22Rv1 (cell line): ENCODE measurements around the gene PPM1B.
A peak's percentile ranks its signal among the peaks of the same experiment; 100 is the strongest.

Experiments
- H3K27ac ChIP-seq: fragments of 450-650 bp; 2 replicates; pipeline ENCODE4 v1.5.1; 2017
- CTCF ChIP-seq: fragments of 450-650 bp; IDR thresholded peaks from 2 replicates; pipeline ENCODE4 v1.5.1; 2017; ENCODE audit warnings: mild to moderate bottlenecking
- ZFX ChIP-seq: fragments of 450-650 bp; IDR thresholded peaks from 2 replicates; pipeline ENCODE4 v1.6.1; 2017; ENCODE audit warnings: antibody characterized with exemption, borderline replicate concordance

The PPM1B gene

DNA sequence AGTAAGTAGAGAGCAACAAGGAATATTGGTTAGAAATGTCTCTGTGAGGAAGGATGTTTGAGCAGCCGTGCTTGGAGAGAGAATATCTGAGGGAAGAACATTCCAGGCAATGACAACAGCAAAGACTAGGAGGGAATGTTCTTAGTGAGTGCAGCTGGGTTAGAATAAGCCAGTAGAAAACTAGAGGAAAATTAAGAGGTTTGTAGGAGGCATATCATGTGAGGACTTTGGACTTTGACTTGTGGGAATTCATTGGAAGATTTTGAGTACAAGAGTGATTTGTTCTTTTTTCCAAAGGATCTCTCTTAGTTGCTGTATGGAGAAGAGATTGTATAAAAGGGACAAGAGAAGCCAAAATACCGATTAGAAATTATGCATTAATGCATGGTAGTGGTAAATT lies 47.2 kb downstream of the PPM1B start:
- no peak overlapping the region for H3K27ac ChIP-seq
- TF ChIP-seq CTCF = no peak

DNA sequence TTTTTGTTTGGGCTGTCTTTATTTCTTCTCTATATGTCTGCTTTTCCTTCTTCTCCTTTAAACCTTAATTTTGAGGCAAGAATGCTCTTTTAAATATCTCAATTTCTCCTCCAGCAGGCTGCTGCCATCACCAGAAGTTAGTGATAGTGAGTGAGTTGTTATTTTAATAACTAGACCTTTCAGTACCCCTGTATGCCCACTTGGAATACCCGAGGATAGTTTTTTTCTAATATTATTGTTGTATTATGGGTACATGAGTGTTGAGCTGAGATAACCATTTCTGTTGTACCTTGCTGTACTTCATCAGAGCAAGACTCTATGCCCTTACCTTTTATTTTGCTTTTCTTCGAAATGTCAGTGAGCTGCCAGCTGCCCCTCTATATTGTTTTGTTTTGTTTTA lies 50.1 kb downstream of the PPM1B start:
- no peak for TF ChIP-seq CTCF
- TF ChIP-seq ZFX = no peak
- no peak overlapping the region for H3K27ac ChIP-seq

GRCh38 chr2:44226753-44227152 lies 58.1 kb downstream of the PPM1B start:
- no peak overlapping the region for H3K27ac ChIP-seq
- TF ChIP-seq ZFX (no peak), CTCF (no peak)

- H3K27ac ChIP-seq = no peak overlapping the region
- no peak for TF ChIP-seq CTCF
- no peak for TF ChIP-seq ZFX
These were observed 61.7 kb downstream of the PPM1B start for GRCh38 chr2:44230378-44230777.

- TF ChIP-seq CTCF (no peak), ZFX (no peak)
- H3K27ac ChIP-seq = no peak overlapping the region
These were observed 64.9 kb downstream of the PPM1B start for GRCh38 chr2:44233450-44234128.

- TF ChIP-seq ZFX = no peak
- no peak for TF ChIP-seq CTCF
- no peak overlapping the region for H3K27ac ChIP-seq
These were observed 68.5 kb downstream of the PPM1B start for GRCh38 chr2:44237221-44237620.

DNA sequence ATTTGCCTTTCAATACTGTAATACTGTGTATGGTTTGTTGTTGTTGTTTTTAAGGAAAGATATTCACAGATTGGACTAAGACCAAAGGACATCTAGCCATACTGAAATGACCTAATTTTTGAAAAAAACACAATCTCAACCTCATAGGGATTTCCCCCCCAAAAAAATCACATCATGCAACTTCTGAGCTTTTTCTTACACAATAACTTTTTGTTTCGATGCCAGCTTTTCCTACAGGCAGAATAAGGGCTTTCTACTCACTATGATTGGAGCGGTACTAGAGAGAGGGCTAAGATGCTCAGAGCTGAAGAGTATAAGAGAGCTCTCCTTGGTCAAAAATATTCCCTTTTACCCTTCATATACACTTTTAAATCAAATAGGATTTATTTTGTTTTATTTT lies 74.2 kb downstream of the PPM1B start:
- H3K27ac ChIP-seq = peak overlapping the region; percentile 80
- TF ChIP-seq CTCF (no peak), ZFX (no peak)
